Activated CD4-positive, alpha-beta memory T cell treated with anti-CD3 and anti-CD28 coated beads, Interleukin-2, amount 10 ng/mL, durations not matched to agents 7 days and 5 days (primary cell): ENCODE data around the gene STK11. TPM values are rescaled to one million over a fixed set of nuclear protein-coding genes. Genes with fewer than 3 reads are reported as not detected.

Source experiments
- CTCF ChIA-PET: fragments of 350-600 bp; sonication (Branson Sonifier 250); formaldehyde crosslinking; loops from one replicate; lab custom pipeline; 2021; ENCODE audit warnings: antibody characterized with exemption, inconsistent platforms; lab: Charles Lee
- POLR2A ChIA-PET: fragments of 350-600 bp; sonication (Branson Sonifier 250); formaldehyde crosslinking; loops from one replicate; lab custom pipeline; 2021; ENCODE audit warnings: antibody characterized with exemption; lab: Charles Lee
- DNase-seq: peaks from one replicate; pipeline ENCODE4 v3.0.0-alpha.2; 2020
- H3K27ac Mint-ChIP-seq: one replicate; pipeline ENCODE4 v1.8.0; 2021; ENCODE audit warnings: mild to moderate bottlenecking, mixed read lengths
- H3K27me3 Mint-ChIP-seq: one replicate; pipeline ENCODE4 v1.8.0; 2021; ENCODE audit warnings: mixed read lengths
- H3K36me3 Mint-ChIP-seq: one replicate; pipeline ENCODE4 v1.8.0; 2021; ENCODE audit warnings: low read depth, mixed read lengths
- H3K4me1 Mint-ChIP-seq: one replicate; pipeline ENCODE4 v1.8.0; 2021; ENCODE audit warnings: mixed read lengths
- H3K4me3 Mint-ChIP-seq: one replicate; pipeline ENCODE4 v1.8.0; 2021; ENCODE audit warnings: mild to moderate bottlenecking, mixed read lengths
- H3K9me3 Mint-ChIP-seq: one replicate; pipeline ENCODE4 v1.8.0; 2021; ENCODE audit warnings: mixed read lengths
- total RNA-seq, 2 experiments: library from RNA; stranded (reverse); gene quantifications; one replicate each; pipeline ENCODE4 v1.2.3, GENCODE V29; 2021

The STK11 gene
- total RNA-seq, 2 experiments from 2014 or later = 84.2 to 85.1 TPM

GRCh38 chr19:1250437-1251260 is 45.1 kb downstream of the STK11 start:
- Mint-ChIP-seq H3K9me3 (no peaks in the 10 kb centered on the region), H3K27me3 (no peaks in the 10 kb centered on the region), H3K36me3 (peaks cover 32% of the 10 kb centered on the region), H3K4me3 (peak overlapping the region; percentile 96), H3K27ac (peak overlapping the region; percentile 93), H3K4me1 (peaks cover 22% of the 10 kb centered on the region)
- peak; percentile 56 for DNase-seq
- CTCF ChIA-PET = no interaction called here
- POLR2A ChIA-PET = interaction anchor here (0.6 to 3.3 kb wide), 5 partner anchors 9 to 229 kb away, joined by 3 to 162 read pairs (median 3); partner anchors contain the start of genes ATP5F1D, CIRBP and RNU6-2

DNA sequence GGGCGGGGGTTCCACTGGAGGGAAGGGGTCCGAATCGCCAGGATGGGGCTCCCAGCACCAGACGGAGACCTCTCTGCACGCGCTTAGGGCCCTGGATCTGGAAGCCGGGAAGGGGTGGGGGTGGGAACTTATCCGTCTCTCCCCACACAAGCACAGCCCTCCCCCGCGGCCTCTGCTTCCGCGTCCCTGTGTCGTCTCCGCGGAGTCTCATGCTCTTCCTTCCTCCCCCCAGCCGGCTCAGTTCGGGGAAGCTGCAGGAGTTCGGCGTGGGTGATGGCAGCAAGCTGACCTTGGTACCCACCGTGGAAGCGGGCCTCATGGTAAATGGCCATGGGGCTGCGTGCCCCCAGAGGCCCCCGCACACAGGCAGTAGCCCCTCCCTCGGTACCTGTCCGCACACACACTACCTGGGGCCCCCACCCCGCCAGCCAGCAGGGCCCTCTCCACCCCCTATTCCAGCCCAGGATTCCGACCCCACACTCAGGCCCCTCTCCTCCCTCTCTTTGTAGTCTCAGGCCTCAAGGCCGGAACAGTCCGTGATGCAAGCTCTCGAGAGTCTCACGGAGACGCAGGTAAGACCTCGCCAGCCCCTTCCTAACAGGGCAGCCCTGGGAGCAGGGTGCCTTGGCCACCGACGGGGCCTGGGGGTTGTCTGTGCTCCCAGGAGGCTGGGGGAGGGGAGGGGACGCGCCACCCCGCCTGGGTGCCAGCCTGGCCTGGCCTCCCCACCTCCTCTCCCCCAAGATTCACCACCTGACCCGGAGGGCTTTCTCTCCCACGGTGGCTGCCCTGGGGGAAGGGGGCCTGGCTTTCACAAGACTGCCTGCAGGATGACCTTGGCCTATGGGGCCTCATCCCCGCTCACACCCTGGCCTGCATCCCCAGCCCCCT is 46.0 kb downstream of the STK11 start:
- ChIA-PET POLR2A (interaction anchor here (3.3 kb wide), 1 partner anchor 13 kb away, joined by 162 read pairs; the partner anchor contains the start of gene CIRBP), CTCF (interaction anchor here (4.9 kb wide), 1 partner anchor 15 kb away, joined by 44 read pairs; no protein-coding TSS in a partner anchor)
- no peaks in the 10 kb centered on the region for H3K27me3 Mint-ChIP-seq
- H3K27ac Mint-ChIP-seq = peak overlapping the region; percentile 93
- peak; percentile 76 for DNase-seq
- H3K4me1 Mint-ChIP-seq = peaks cover 21% of the 10 kb centered on the region
- no peaks in the 10 kb centered on the region for H3K9me3 Mint-ChIP-seq
- peaks cover 38% of the 10 kb centered on the region for H3K36me3 Mint-ChIP-seq
- peak overlapping the region; percentile 96 for H3K4me3 Mint-ChIP-seq

DNA sequence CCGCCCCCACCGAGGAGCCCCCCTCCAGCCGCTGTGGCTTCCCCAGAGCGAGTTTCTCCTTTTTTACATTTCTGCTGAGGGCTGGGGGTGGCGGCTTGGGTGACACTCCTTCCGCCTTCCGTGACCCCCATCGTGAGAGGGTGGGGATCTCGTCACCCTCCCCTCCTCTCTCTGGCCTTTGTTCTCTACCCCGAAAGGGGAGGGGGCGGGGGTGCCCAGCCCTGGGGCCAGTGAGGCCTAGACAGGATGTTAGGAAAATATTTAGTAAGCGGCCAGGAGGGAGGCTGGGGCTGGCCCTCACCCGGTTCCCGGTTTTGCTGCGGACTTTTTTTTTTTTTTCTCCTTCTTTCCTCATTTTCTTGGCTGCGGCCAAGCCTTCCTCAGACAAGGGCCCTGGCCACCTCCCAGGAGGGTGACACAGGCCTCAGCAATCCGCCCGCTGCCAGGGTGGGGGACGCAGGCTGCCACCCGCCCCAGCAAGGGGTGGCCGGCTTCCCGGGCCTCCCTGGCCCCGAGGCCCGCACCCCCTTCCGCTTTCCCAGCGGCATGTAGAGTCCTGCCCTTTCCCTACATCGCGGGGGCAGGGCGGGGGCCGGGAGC is 46.7 kb downstream of the STK11 start:
- POLR2A ChIA-PET = interaction anchor here (0.6 to 3.3 kb wide), 7 partner anchors 8 to 178 kb away, joined by 3 to 162 read pairs (median 6); partner anchors contain the start of genes ATP5F1D, CIRBP and FAM174C
- peaks cover 21% of the 10 kb centered on the region for H3K4me1 Mint-ChIP-seq
- peak overlapping the region; percentile 93 for H3K27ac Mint-ChIP-seq
- CTCF ChIA-PET = interaction anchor here (0.8 to 4.9 kb wide), 4 partner anchors 8 to 17 kb away, joined by 4 to 44 read pairs (median 18); partner anchors contain the start of genes ATP5F1D and CIRBP
- peaks cover 42% of the 10 kb centered on the region for H3K36me3 Mint-ChIP-seq
- peak overlapping the region; percentile 96 for H3K4me3 Mint-ChIP-seq
- no peaks in the 10 kb centered on the region for H3K9me3 Mint-ChIP-seq
- H3K27me3 Mint-ChIP-seq = no peaks in the 10 kb centered on the region
- peak; percentile 70 for DNase-seq

GRCh38 chr19:1252821-1253513 is 47.4 kb downstream of the STK11 start:
- POLR2A ChIA-PET = interaction anchor here (0.6 to 3.3 kb wide), 10 partner anchors 9 to 213 kb away, joined by 3 to 162 read pairs (median 5); partner anchors contain the start of genes ABCA7, ARHGAP45, ATP5F1D and CIRBP
- H3K9me3 Mint-ChIP-seq = no peaks in the 10 kb centered on the region

GRCh38 chr19:1253514-1254080 is 48.0 kb downstream of the STK11 start:
- peak overlapping the region; percentile 85 for H3K27ac Mint-ChIP-seq
- H3K4me1 Mint-ChIP-seq = peaks cover 33% of the 10 kb centered on the region
- ChIA-PET CTCF (interaction anchor here (0.8 to 4.9 kb wide), 4 partner anchors 9 to 16 kb away, joined by 4 to 44 read pairs (median 18); partner anchors contain the start of genes ATP5F1D and CIRBP), POLR2A (interaction anchor here (1.0 to 3.3 kb wide), 9 partner anchors 9 to 214 kb away, joined by 3 to 162 read pairs (median 5); partner anchors contain the start of genes ABCA7, ARHGAP45, ATP5F1D and CIRBP)
- H3K4me3 Mint-ChIP-seq = peak overlapping the region; percentile 96
- no peak for DNase-seq
- no peaks in the 10 kb centered on the region for H3K9me3 Mint-ChIP-seq
- peaks cover 54% of the 10 kb centered on the region for H3K36me3 Mint-ChIP-seq
- H3K27me3 Mint-ChIP-seq = no peaks in the 10 kb centered on the region

More at GRCh38 chr19:1252821-1253513, 47.4 kb downstream of the STK11 start:
- peak; percentile 86 for DNase-seq
- CTCF ChIA-PET = interaction anchor here (0.8 to 4.9 kb wide), 4 partner anchors 9 to 16 kb away, joined by 4 to 44 read pairs (median 18); partner anchors contain the start of genes ATP5F1D and CIRBP
- Mint-ChIP-seq H3K36me3 (peaks cover 48% of the 10 kb centered on the region), H3K27ac (peak overlapping the region; percentile 85), H3K27me3 (no peaks in the 10 kb centered on the region), H3K4me1 (peaks cover 28% of the 10 kb centered on the region), H3K4me3 (peak overlapping the region; percentile 96)

- peaks cover 59% of the 10 kb centered on the region for H3K36me3 Mint-ChIP-seq
- no peaks in the 10 kb centered on the region for H3K27me3 Mint-ChIP-seq
- DNase-seq = no peak
- ChIA-PET CTCF (interaction anchor here (1.9 to 4.9 kb wide), 2 partner anchors 10 to 13 kb away, joined by 29 to 44 read pairs; no protein-coding TSS in a partner anchor), POLR2A (interaction anchor here (1.1 to 3.3 kb wide), 6 partner anchors 10 to 214 kb away, joined by 4 to 162 read pairs (median 8); partner anchors contain the start of genes ABCA7, CIRBP and FAM174C)
- peak overlapping the region; percentile 56 for H3K27ac Mint-ChIP-seq
- no peaks in the 10 kb centered on the region for H3K9me3 Mint-ChIP-seq
- peaks cover 37% of the 10 kb centered on the region for H3K4me1 Mint-ChIP-seq
- H3K4me3 Mint-ChIP-seq = peak overlapping the region; percentile 41
Observed at GRCh38 chr19:1254081-1254527, 48.5 kb downstream of the STK11 start.

DNA sequence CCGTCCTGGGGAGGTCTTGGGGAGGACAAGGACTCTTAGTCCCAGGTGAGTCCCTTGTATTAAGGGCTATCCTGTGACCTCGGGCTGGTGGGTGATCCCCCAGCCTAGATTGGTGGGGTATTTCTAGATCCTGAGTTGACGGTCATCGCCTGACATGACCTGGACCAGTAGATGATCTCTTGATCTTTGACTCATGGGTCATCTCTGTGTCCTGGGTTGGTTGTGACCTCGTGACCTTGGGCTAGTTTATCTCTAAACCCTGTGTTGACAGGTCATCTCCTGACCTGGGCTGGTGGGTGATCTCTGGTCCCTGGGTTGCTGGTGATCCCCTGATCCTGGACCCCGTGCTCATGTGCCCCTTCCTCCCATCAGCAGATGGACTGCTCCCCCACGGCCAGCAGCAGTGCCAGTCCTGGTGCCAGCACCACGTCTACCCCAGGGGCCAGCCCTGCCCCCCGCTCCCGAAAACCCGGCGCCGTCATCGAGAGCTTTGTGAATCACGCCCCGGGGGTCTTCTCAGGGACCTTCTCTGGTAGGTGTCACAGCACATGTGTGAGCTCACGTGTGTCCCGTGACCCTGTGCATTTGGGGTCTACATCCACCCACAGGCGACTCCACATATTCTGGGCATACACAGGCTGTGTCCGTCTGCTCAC is 49.1 kb downstream of the STK11 start:
- Mint-ChIP-seq H3K27me3 (no peaks in the 10 kb centered on the region), H3K4me1 (peaks cover 43% of the 10 kb centered on the region), H3K9me3 (no peaks in the 10 kb centered on the region), H3K4me3 (peak overlapping the region; percentile 41), H3K27ac (peak overlapping the region; percentile 56), H3K36me3 (peaks cover 62% of the 10 kb centered on the region)
- ChIA-PET CTCF (interaction anchor here (1.7 to 4.9 kb wide), 2 partner anchors 10 to 12 kb away, joined by 8 to 44 read pairs; no protein-coding TSS in a partner anchor), POLR2A (interaction anchor here (7.3 kb wide), 1 partner anchor 13 kb away, joined by 119 read pairs; the partner anchor contains the start of gene CIRBP)
- DNase-seq = no peak

- no peak for DNase-seq
- POLR2A ChIA-PET = interaction anchor here (7.3 kb wide), 1 partner anchor 12 kb away, joined by 119 read pairs; the partner anchor contains the start of gene CIRBP
- CTCF ChIA-PET = interaction anchor here (1.7 to 4.9 kb wide), 2 partner anchors 11 kb away, joined by 8 to 44 read pairs; no protein-coding TSS in a partner anchor
- H3K27ac Mint-ChIP-seq = peak overlapping the region; percentile 56
- H3K4me3 Mint-ChIP-seq = peak overlapping the region; percentile 41
- no peaks in the 10 kb centered on the region for H3K27me3 Mint-ChIP-seq
- H3K9me3 Mint-ChIP-seq = no peaks in the 10 kb centered on the region
- H3K4me1 Mint-ChIP-seq = peaks cover 47% of the 10 kb centered on the region
- H3K36me3 Mint-ChIP-seq = peaks cover 62% of the 10 kb centered on the region
Observed at GRCh38 chr19:1255186-1256161, 49.9 kb downstream of the STK11 start.

- POLR2A ChIA-PET = interaction anchor here (1.8 to 7.3 kb wide), 2 partner anchors 11 to 13 kb away, joined by 5 to 119 read pairs; partner anchors contain the start of gene CIRBP
- peaks cover 61% of the 10 kb centered on the region for H3K36me3 Mint-ChIP-seq
- no peak for DNase-seq
- no peaks in the 10 kb centered on the region for H3K9me3 Mint-ChIP-seq
- peaks cover 54% of the 10 kb centered on the region for H3K4me1 Mint-ChIP-seq
- CTCF ChIA-PET = interaction anchor here (1.7 kb wide), 1 partner anchor 13 kb away, joined by 8 read pairs; no protein-coding TSS in a partner anchor
- H3K27me3 Mint-ChIP-seq = no peaks in the 10 kb centered on the region
- peak overlapping the region; percentile 75 for H3K27ac Mint-ChIP-seq
- H3K4me3 Mint-ChIP-seq = no peak overlapping the region
Observed at GRCh38 chr19:1256646-1257474, 51.3 kb downstream of the STK11 start.
